Stimulated activated CD4-positive, alpha-beta T cell treated with anti-CD3 and anti-CD28 coated beads, Interleukin-12 subunit alpha, Interleukin-12 subunit beta, amount 100 ng/mL, for 4 hours (primary cell): ENCODE data around the gene TAF4.

Experiments
- DNase-seq: peaks from one replicate; pipeline ENCODE4 v3.0.0-alpha.2; 2020

TAF4 gene

GRCh38 chr20:62020935-62021701 is 44.6 kb downstream of the TAF4 start:
- DNase-seq, result no peak

GRCh38 chr20:62019881-62020492 is 45.7 kb downstream of the TAF4 start:
- DNase-seq, result no peak

- DNase-seq, result no peak
Measured at GRCh38 chr20:62019144-62019805, 46.4 kb downstream of the TAF4 start.

GRCh38 chr20:62018437-62019143 is 47.1 kb downstream of the TAF4 start:
- no peak for DNase-seq

GRCh38 chr20:62015540-62016288 is 50.0 kb downstream of the TAF4 start:
- DNase-seq, result no peak

- DNase-seq, result no peak
Measured at GRCh38 chr20:62014889-62015537, 50.7 kb downstream of the TAF4 start.

GRCh38 chr20:62014488-62014775 is 51.2 kb downstream of the TAF4 start:
- no peak for DNase-seq

- no peak for DNase-seq
Measured at GRCh38 chr20:62012631-62013030, 53.0 kb downstream of the TAF4 start.

GRCh38 chr20:62011938-62012534 is 53.6 kb downstream of the TAF4 start:
- DNase-seq, result no peak

- DNase-seq, result no peak
Measured at GRCh38 chr20:62011403-62011790, 54.3 kb downstream of the TAF4 start.

- DNase-seq, result peak; percentile 50
Measured at GRCh38 chr20:62010551-62011402, 54.9 kb downstream of the TAF4 start.

GRCh38 chr20:62009869-62010445 is 55.7 kb downstream of the TAF4 start:
- DNase-seq, result no peak

GRCh38 chr20:62009322-62009721 is 56.4 kb downstream of the TAF4 start:
- no peak for DNase-seq

- DNase-seq, result no peak
Measured at GRCh38 chr20:62008643-62009183, 57.0 kb downstream of the TAF4 start.

- no peak for DNase-seq
Measured at GRCh38 chr20:62007127-62007647, 58.5 kb downstream of the TAF4 start.

- no peak for DNase-seq
Measured at GRCh38 chr20:62006482-62006881, 59.2 kb downstream of the TAF4 start.

GRCh38 chr20:62004614-62005013 is 61.1 kb downstream of the TAF4 start:
- DNase-seq, result no peak

- DNase-seq, result no peak
Measured at GRCh38 chr20:62003567-62004405, 61.9 kb downstream of the TAF4 start.

GRCh38 chr20:62002882-62003480 is 62.7 kb downstream of the TAF4 start:
- no peak for DNase-seq
